SK-N-SH (cell line): ENCODE measurements around the gene DOCK4. TPM values are rescaled to one million over a fixed set of nuclear protein-coding genes. Genes with fewer than 3 reads are reported as not detected.

ENCODE experiments used
- CTCF ChIA-PET: fragments of 300-600, 350-600 bp; formaldehyde crosslinking; extraction: SDS; loops from one replicate; lab custom pipeline; 2021; lab: Yijun Ruan, JAX
- POLR2A ChIA-PET: fragments of 350-600 bp; sonication (Branson Sonifier 250); formaldehyde crosslinking; extraction: SDS; loops from one replicate; lab custom pipeline; 2020; ENCODE audit warnings: antibody characterized with exemption, inconsistent platforms; lab: Yijun Ruan, JAX
- DNase-seq: peaks from one replicate; pipeline ENCODE4 v3.0.0; 2012
- H2AFZ ChIP-seq: fragments of 200-600 bp; sonication (generic); 2 replicates; pipeline ENCODE4 v1.8.1; 2016; ENCODE audit warnings: antibody characterized with exemption, mild to moderate bottlenecking, low read depth
- H3F3A ChIP-seq: fragments of 200-600 bp; sonication (generic); replicated peaks from 2 replicates; pipeline ENCODE3; 2016; ENCODE audit warnings: antibody characterized with exemption, mild to moderate bottlenecking; ENCODE audit not compliant: insufficient read depth
- H3K27ac ChIP-seq, 2 experiments: fragments of 200-500 bp in 1 of 2; fragments of 200-600 bp in 1 of 2; sonication (Bioruptor generic) in 1 of 2; sonication (generic), shearing (Covaris generic) in 1 of 2; 2 replicates each; pipeline versions ENCODE4 v1.5.1 to v1.6.1; 2014 to 2016; ENCODE audit warnings: low read depth in 2 of 2, inconsistent platforms in 1 of 2, low read length in 1 of 2, mild to moderate bottlenecking in 1 of 2, mixed read lengths in 1 of 2
- H3K27me3 ChIP-seq: fragments of 200-600 bp; sonication (generic), shearing (Covaris generic); 2 replicates; pipeline ENCODE4 v1.6.1; 2016; ENCODE audit warnings: mixed run types; ENCODE audit not compliant: insufficient read depth
- H3K36me3 ChIP-seq, 2 experiments: fragments of 200-500 bp in 1 of 2; fragments of 200-600 bp in 1 of 2; sonication (Bioruptor generic) in 1 of 2; sonication (generic) in 1 of 2; replicated peaks in 1 of 2; 2 replicates each; pipeline versions ENCODE3 to v1.5.1; 2014 to 2016; ENCODE audit warnings: low read length in 1 of 2, mild to moderate bottlenecking in 1 of 2; ENCODE audit not compliant: insufficient read depth in 2 of 2, control insufficient read depth in 1 of 2
- H3K4me1 ChIP-seq, 2 experiments: fragments of 200-500 bp in 1 of 2; fragments of 200-600 bp in 1 of 2; sonication (Bioruptor generic) in 1 of 2; sonication (generic), shearing (Covaris generic) in 1 of 2; 2 replicates each; pipeline versions ENCODE4 v1.5.1 to v1.6.1; 2014 to 2016; ENCODE audit warnings: low read depth in 1 of 2, low read length in 1 of 2, mixed run types in 1 of 2; ENCODE audit not compliant: insufficient read depth in 2 of 2, control insufficient read depth in 1 of 2
- H3K4me2 ChIP-seq: fragments of 200-600 bp; sonication (generic), shearing (Covaris generic); 2 replicates; pipeline ENCODE4 v1.6.1; 2017; ENCODE audit warnings: mixed run types
- H3K4me3 ChIP-seq, 2 experiments: fragments of 200-500 bp in 1 of 2; fragments of 200-600 bp in 1 of 2; sonication (Bioruptor generic) in 1 of 2; sonication (generic), shearing (Covaris generic) in 1 of 2; 2 replicates each; pipeline versions ENCODE4 v1.5.1 to v1.8.1; 2014 to 2016; ENCODE audit warnings: low read depth in 2 of 2, inconsistent platforms in 1 of 2, low read length in 1 of 2, mild to moderate bottlenecking in 1 of 2, mixed read lengths in 1 of 2, moderate library complexity in 1 of 2
- H3K79me2 ChIP-seq: fragments of 200-600 bp; sonication (generic); 2 replicates; pipeline ENCODE4 v1.8.1; 2017; ENCODE audit warnings: mild to moderate bottlenecking; ENCODE audit not compliant: insufficient read depth
- H3K9ac ChIP-seq: fragments of 200-600 bp; sonication (generic); 2 replicates; pipeline ENCODE4 v1.6.1; 2017; ENCODE audit warnings: mixed run types
- H3K9me2 ChIP-seq: fragments of 200-600 bp; sonication (generic); 2 replicates; pipeline ENCODE4 v1.6.1; 2017; ENCODE audit warnings: mixed run types
- H3K9me3 ChIP-seq: fragments of 200-600 bp; sonication (generic); 2 replicates; pipeline ENCODE4 v1.6.1; 2017; ENCODE audit warnings: mixed run types, mild to moderate bottlenecking, moderate library complexity
- H4K20me1 ChIP-seq: fragments of 200-600 bp; sonication (generic); 2 replicates; pipeline ENCODE4 v1.6.1; 2017; ENCODE audit warnings: mild to moderate bottlenecking, mixed run types; ENCODE audit not compliant: insufficient read depth
- CHD2 ChIP-seq: fragments of 150-350 bp; IDR thresholded peaks from 2 replicates; pipeline ENCODE4 v1.6.1; 2018; ENCODE audit warnings: low read length; ENCODE audit not compliant: partially characterized antibody
- ELF1 ChIP-seq: IDR thresholded peaks from 2 replicates; pipeline ENCODE4 v1.4.0; 2012
- EP300 ChIP-seq, 2 experiments: IDR thresholded peaks; 2 replicates each; pipeline versions ENCODE4 v1.4.0 to v1.6.1; 2012; ENCODE audit warnings: borderline replicate concordance in 1 of 2, low read depth in 1 of 2, low read length in 1 of 2
- FOXM1 ChIP-seq: IDR thresholded peaks from 2 replicates; pipeline ENCODE4 v1.4.0; 2012; ENCODE audit warnings: low read depth, mild to moderate bottlenecking
- GATA2 ChIP-seq: sonication (generic); formaldehyde crosslinking; IDR thresholded peaks from 2 replicates; pipeline ENCODE4 v1.5.0; 2020; ENCODE audit warnings: mild to moderate bottlenecking, missing genetic modification reagents
- MEF2A ChIP-seq: IDR thresholded peaks from 2 replicates; pipeline ENCODE4 v1.4.0; 2012; ENCODE audit warnings: low read depth, borderline replicate concordance
- MXI1 ChIP-seq: IDR thresholded peaks from 2 replicates; pipeline ENCODE4 v1.6.1; 2012; ENCODE audit warnings: mild to moderate bottlenecking, low read depth, low read length, improper control_type of control experiment
- RAD21 ChIP-seq: IDR thresholded peaks from 2 replicates; pipeline ENCODE4 v1.6.1; 2012; ENCODE audit warnings: mild to moderate bottlenecking, low read length
- RCOR1 ChIP-seq: fragments of 150-350 bp; IDR thresholded peaks from 2 replicates; pipeline ENCODE4 v1.6.1; 2017; ENCODE audit warnings: antibody characterized with exemption, low read length
- SMC3 ChIP-seq: IDR thresholded peaks from 2 replicates; pipeline ENCODE4 v1.6.1; 2012; ENCODE audit warnings: low read depth, low read length, improper control_type of control experiment
- TCF12 ChIP-seq: IDR thresholded peaks from 2 replicates; pipeline ENCODE4 v1.4.0; 2012
- WGBS: methylation state at CpG from one replicate; pipeline ENCODE4 v1.1.6; 2017; ENCODE audit warnings: low lambda C conversion rate; 5-methylcytosine and 5-hydroxymethylcytosine counted together
- polyA plus RNA-seq, 3 experiments: library from polyadenylated mRNA; depleted of rRNA; stranded (reverse); fragments of >200 nt; gene quantifications; 2 replicates each; pipeline ENCODE4 v1.2.3, GENCODE V29; 2012
- TF ChIP-seq, protein P1 (sequence below): IDR thresholded peaks from 2 replicates; pipeline ENCODE4 v1.4.0; 2012; ENCODE audit warnings: low read depth
- TF ChIP-seq, protein P2 (sequence below): fragments of 150-350 bp; IDR thresholded peaks from 2 replicates; pipeline ENCODE4 v1.6.1; 2017; ENCODE audit warnings: antibody characterized with exemption, low read length, low read depth, borderline replicate concordance
- TF ChIP-seq, protein P3 (sequence below): fragments of 150-350 bp; IDR thresholded peaks from 2 replicates; pipeline ENCODE4 v1.6.1; 2016; ENCODE audit warnings: mild to moderate bottlenecking, low read depth, low read length
- TF ChIP-seq, protein P4 (sequence below): IDR thresholded peaks from 2 replicates; pipeline ENCODE4 v1.4.0; 2012; ENCODE audit warnings: low read depth, borderline replicate concordance

Gene DOCK4
- polyA plus RNA-seq, 1 of the 3 experiments (the other 2 are of a cell fraction), result 8.5 TPM

DNA sequence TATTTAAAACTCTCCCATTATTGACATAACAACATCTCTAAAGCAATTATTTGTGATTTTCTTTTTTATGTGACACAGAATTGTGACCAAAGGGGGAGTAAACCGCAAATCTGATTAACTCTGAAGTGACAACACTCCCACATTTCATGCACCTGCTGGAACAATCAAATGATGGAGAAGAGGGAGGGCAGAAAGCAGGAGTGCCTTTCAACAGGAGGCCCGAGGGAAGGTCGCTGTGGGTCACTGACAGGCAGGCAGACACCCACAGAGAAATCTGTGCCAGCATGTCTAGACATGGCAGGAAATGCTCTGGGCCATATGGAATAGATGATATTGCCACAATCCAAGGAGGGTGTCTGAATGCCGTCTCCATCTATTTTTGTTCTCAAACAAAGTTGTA, 247.3 kb downstream of the DOCK4 start:
- Histone ChIP-seq H3K4me2 (peak overlapping the region; percentile 3; the same call in 1 of the 2 replicates), H2AFZ (no peak overlapping the region), H3F3A (no peaks in the 10 kb centered on the region), H3K27ac (peak overlapping the region in 1 of 2 experiments; percentile 100; a peak in 2 of 4 replicates), H3K9me2 (no peaks in the 10 kb centered on the region), H3K36me3 (no peaks in the 10 kb centered on the region), H3K4me1 (peaks cover 0 to 49% of the 10 kb centered on the region in 2 experiments; a peak in 2 of 4 replicates), H3K9me3 (no peaks in the 10 kb centered on the region), H3K4me3 (no peak overlapping the region; a peak in 1 of 4 replicates), H4K20me1 (no peaks in the 10 kb centered on the region), H3K79me2 (no peaks in the 10 kb centered on the region), H3K27me3 (no peaks in the 10 kb centered on the region), H3K9ac (no peak overlapping the region)
- CTCF ChIA-PET, result interaction anchor here (1.3 to 1.4 kb wide), 2 partner anchors 196 to 217 kb away, joined by 4 read pairs; no protein-coding TSS in a partner anchor
- TF ChIP-seq, protein P1, sequence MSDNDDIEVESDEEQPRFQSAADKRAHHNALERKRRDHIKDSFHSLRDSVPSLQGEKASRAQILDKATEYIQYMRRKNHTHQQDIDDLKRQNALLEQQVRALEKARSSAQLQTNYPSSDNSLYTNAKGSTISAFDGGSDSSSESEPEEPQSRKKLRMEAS, result no peak
- TF ChIP-seq EP300 (IDR thresholded peaks at IDR 0.05; ENCODE audit: borderline replicate concordance in 1 of 2, low read depth in 1 of 2, low read length in 1 of 2) (peak in 1 of 2 experiments; percentile 95; a peak in 2 of 4 replicates), ELF1 (no peak), MEF2A (no peak), RAD21 (peak; percentile 24; the same call in 1 of the 2 replicates), CHD2 (peak; percentile 39), SMC3 (no peak), FOXM1 (no peak), GATA2 (peak; percentile 64), MXI1 (peak; percentile 35; the same call in 1 of the 2 replicates), RCOR1 (peak; percentile 96)
- TF ChIP-seq, protein P2, sequence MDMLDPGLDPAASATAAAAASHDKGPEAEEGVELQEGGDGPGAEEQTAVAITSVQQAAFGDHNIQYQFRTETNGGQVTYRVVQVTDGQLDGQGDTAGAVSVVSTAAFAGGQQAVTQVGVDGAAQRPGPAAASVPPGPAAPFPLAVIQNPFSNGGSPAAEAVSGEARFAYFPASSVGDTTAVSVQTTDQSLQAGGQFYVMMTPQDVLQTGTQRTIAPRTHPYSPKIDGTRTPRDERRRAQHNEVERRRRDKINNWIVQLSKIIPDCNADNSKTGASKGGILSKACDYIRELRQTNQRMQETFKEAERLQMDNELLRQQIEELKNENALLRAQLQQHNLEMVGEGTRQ, result no peak
- TF ChIP-seq, protein P3, sequence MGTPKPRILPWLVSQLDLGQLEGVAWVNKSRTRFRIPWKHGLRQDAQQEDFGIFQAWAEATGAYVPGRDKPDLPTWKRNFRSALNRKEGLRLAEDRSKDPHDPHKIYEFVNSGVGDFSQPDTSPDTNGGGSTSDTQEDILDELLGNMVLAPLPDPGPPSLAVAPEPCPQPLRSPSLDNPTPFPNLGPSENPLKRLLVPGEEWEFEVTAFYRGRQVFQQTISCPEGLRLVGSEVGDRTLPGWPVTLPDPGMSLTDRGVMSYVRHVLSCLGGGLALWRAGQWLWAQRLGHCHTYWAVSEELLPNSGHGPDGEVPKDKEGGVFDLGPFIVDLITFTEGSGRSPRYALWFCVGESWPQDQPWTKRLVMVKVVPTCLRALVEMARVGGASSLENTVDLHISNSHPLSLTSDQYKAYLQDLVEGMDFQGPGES, result no peak
- TF ChIP-seq, protein P4, sequence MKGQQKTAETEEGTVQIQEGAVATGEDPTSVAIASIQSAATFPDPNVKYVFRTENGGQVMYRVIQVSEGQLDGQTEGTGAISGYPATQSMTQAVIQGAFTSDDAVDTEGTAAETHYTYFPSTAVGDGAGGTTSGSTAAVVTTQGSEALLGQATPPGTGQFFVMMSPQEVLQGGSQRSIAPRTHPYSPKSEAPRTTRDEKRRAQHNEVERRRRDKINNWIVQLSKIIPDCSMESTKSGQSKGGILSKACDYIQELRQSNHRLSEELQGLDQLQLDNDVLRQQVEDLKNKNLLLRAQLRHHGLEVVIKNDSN, result no peak
- DNase-seq, result peak; percentile 81
- POLR2A ChIA-PET, result interaction anchor here (1.6 kb wide), 1 partner anchor 491 kb away, joined by 3 read pairs; the partner anchor contains the start of gene IFRD1
- 33% methylated on average over 4 of the region's 4 CpGs for WGBS

DNA sequence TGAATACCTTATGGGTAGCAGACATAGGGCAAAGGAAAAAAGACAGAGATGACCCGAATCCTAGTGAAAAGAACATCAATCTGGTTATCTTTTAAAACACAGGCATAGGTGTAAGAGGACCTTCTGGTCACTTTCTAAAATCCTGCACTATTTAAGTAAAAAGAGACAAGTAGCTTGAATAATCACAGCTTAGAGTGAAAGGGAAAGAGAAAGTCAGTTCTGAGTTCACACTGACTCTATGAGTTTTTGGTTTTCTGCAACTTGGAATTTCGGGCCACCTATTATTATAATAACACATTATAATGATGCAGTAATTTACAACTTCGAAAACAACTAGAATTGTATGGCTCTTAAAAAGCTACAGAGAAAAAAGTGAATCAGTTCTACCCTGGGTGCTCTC, 247.8 kb downstream of the DOCK4 start:
- CTCF ChIA-PET, result interaction anchor here (1.2 to 1.4 kb wide), 3 partner anchors 195 to 217 kb away, joined by 4 read pairs; no protein-coding TSS in a partner anchor

More for the DNA sequence above, 247.8 kb downstream of the DOCK4 start:
- H3K4me2 ChIP-seq, result no peak overlapping the region; the same call in 1 of the 2 replicates
- H3K9ac ChIP-seq, result no peak overlapping the region
- POLR2A ChIA-PET, result interaction anchor here (0.6 kb wide), 1 partner anchor 24 kb away, joined by 5 read pairs; no protein-coding TSS in a partner anchor
- H3K9me2 ChIP-seq, result no peaks in the 10 kb centered on the region
- H3K4me3 ChIP-seq, result no peak overlapping the region
- H3F3A ChIP-seq, result no peaks in the 10 kb centered on the region
- H3K4me1 ChIP-seq, result peaks cover 0 to 51% of the 10 kb centered on the region in 2 experiments; a peak in 2 of 4 replicates
- peak overlapping the region in 1 of 2 experiments; percentile 100; a peak in 2 of 4 replicates for H3K27ac ChIP-seq
- H3K27me3 ChIP-seq, result no peaks in the 10 kb centered on the region
- no peaks in the 10 kb centered on the region for H4K20me1 ChIP-seq
- no peaks in the 10 kb centered on the region for H3K9me3 ChIP-seq
- H2AFZ ChIP-seq, result no peak overlapping the region
- H3K36me3 ChIP-seq, result no peaks in the 10 kb centered on the region
- H3K79me2 ChIP-seq, result no peaks in the 10 kb centered on the region
- TF ChIP-seq RAD21 (no peak), TCF12 (no peak)
- DNase-seq, result no peak
- WGBS, result 94% methylated on average over 3 of the region's 3 CpGs
